ENCODE data around the gene TMEM273. TPM values are rescaled to one million over a fixed set of nuclear protein-coding genes. Genes with fewer than 3 reads are reported as not detected.

Gene TMEM273
- total RNA-seq, 1 experiment from 2014 or later: 0.09 TPM

DNA sequence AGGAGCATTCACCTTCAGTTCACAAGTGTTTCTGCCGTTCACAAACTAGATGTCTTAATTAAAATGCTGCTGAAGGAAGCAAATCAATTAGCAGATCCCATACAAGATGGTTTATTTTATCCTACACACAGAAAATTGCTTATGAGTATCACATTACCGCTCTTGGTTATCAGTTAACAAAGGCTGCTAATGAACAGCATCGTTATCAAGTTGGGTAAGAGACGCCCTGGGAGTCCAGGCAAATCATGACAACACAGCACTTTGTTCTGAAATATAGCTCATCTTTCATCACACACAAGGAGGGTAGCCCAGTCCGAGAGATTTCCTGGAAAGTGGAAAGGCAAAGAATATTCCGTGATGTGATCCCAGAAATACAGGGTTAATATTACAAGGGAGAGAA, 33.5 kb downstream of the TMEM273 start:
- POLR2A ChIA-PET: no interaction called here
- no peaks in the 10 kb centered on the region for H3K27me3 Mint-ChIP-seq (ENCODE audit: low read depth)
- no peak overlapping the region for H3K27ac Mint-ChIP-seq
- H3K36me3 Mint-ChIP-seq: no peaks in the 10 kb centered on the region
- H3K4me3 Mint-ChIP-seq: no peak overlapping the region
- ATAC-seq: no peak
- no peak for DNase-seq (ENCODE audit: low spot score)
- peaks cover 19% of the 10 kb centered on the region for H3K4me1 Mint-ChIP-seq
- CTCF ChIA-PET: no interaction called here
- H3K9me3 Mint-ChIP-seq: peaks cover 13% of the 10 kb centered on the region
- TF ChIP-seq, protein P1, sequence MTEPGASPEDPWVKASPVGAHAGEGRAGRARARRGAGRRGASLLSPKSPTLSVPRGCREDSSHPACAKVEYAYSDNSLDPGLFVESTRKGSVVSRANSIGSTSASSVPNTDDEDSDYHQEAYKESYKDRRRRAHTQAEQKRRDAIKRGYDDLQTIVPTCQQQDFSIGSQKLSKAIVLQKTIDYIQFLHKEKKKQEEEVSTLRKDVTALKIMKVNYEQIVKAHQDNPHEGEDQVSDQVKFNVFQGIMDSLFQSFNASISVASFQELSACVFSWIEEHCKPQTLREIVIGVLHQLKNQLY (CRISPR knock-in tag; IDR thresholded peaks at IDR 0.05): no peak
- no peak for TF ChIP-seq ZNF281 (CRISPR knock-in tag; IDR thresholded peaks at IDR 0.05)
- no peak for TF ChIP-seq JUN (CRISPR knock-in tag; IDR thresholded peaks at IDR 0.05)
- no peak for TF ChIP-seq ETV6 (CRISPR knock-in tag; IDR thresholded peaks at IDR 0.05)
- no peak for TF ChIP-seq ZNF416 (CRISPR knock-in tag; IDR thresholded peaks at IDR 0.05)
- TF ChIP-seq FOXP4 (CRISPR knock-in tag; IDR thresholded peaks at IDR 0.05): no peak
- TF ChIP-seq, protein P2, sequence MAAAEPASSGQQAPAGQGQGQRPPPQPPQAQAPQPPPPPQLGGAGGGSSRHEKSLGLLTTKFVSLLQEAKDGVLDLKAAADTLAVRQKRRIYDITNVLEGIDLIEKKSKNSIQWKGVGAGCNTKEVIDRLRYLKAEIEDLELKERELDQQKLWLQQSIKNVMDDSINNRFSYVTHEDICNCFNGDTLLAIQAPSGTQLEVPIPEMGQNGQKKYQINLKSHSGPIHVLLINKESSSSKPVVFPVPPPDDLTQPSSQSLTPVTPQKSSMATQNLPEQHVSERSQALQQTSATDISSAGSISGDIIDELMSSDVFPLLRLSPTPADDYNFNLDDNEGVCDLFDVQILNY (CRISPR knock-in tag; IDR thresholded peaks at IDR 0.05): no peak
- TF ChIP-seq CREM (CRISPR knock-in tag; IDR thresholded peaks at IDR 0.05): no peak
- no peak for TF ChIP-seq MXD4 (CRISPR knock-in tag; IDR thresholded peaks at IDR 0.05; ENCODE audit: borderline replicate concordance)
- TF ChIP-seq SOX15 (CRISPR knock-in tag; IDR thresholded peaks at IDR 0.05): no peak
- TF ChIP-seq NR1H2 (CRISPR knock-in tag; IDR thresholded peaks at IDR 0.05): no peak
- TF ChIP-seq ZNF425 (CRISPR knock-in tag; conservative IDR thresholded peaks at IDR 0.05): no peak
- no peak for TF ChIP-seq NR2C2 (CRISPR knock-in tag; IDR thresholded peaks at IDR 0.05)
- TF ChIP-seq ZNF671 (CRISPR knock-in tag; IDR thresholded peaks at IDR 0.05): no peak
- no peak for TF ChIP-seq GTF2I (CRISPR knock-in tag; conservative IDR thresholded peaks at IDR 0.05)
- TF ChIP-seq, protein P3, sequence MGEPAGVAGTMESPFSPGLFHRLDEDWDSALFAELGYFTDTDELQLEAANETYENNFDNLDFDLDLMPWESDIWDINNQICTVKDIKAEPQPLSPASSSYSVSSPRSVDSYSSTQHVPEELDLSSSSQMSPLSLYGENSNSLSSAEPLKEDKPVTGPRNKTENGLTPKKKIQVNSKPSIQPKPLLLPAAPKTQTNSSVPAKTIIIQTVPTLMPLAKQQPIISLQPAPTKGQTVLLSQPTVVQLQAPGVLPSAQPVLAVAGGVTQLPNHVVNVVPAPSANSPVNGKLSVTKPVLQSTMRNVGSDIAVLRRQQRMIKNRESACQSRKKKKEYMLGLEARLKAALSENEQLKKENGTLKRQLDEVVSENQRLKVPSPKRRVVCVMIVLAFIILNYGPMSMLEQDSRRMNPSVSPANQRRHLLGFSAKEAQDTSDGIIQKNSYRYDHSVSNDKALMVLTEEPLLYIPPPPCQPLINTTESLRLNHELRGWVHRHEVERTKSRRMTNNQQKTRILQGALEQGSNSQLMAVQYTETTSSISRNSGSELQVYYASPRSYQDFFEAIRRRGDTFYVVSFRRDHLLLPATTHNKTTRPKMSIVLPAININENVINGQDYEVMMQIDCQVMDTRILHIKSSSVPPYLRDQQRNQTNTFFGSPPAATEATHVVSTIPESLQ (CRISPR knock-in tag; IDR thresholded peaks at IDR 0.05): no peak

- H3K4me1 Mint-ChIP-seq: peaks cover 16% of the 10 kb centered on the region
- peaks cover 13% of the 10 kb centered on the region for H3K9me3 Mint-ChIP-seq
- H3K36me3 Mint-ChIP-seq: no peaks in the 10 kb centered on the region
- DNase-seq (ENCODE audit: low spot score) (no peak), ATAC-seq (no peak)
- POLR2A ChIA-PET: no interaction called here
- no peaks in the 10 kb centered on the region for H3K27me3 Mint-ChIP-seq (ENCODE audit: low read depth)
- H3K4me3 Mint-ChIP-seq: no peak overlapping the region
- CTCF ChIA-PET: no interaction called here
- no peak overlapping the region for H3K27ac Mint-ChIP-seq
- TF ChIP-seq JUN (CRISPR knock-in tag; IDR thresholded peaks at IDR 0.05) (no peak), FOXP4 (CRISPR knock-in tag; IDR thresholded peaks at IDR 0.05) (no peak), AR (CRISPR knock-in tag; IDR thresholded peaks at IDR 0.05) (no peak), E2F4 (CRISPR knock-in tag; IDR thresholded peaks at IDR 0.05; ENCODE audit: borderline replicate concordance, low read depth) (no peak)
These were observed 34.2 kb downstream of the TMEM273 start for GRCh38 chr10:49153971-49154370.
